H1 (cell line): ENCODE measurements around the gene CCDC13. TPM values are rescaled to one million over a fixed set of nuclear protein-coding genes. Genes with fewer than 3 reads are reported as not detected.

Experiments used
- CTCF ChIA-PET: fragments of 300-600 bp; sonication (Branson Sonifier 250); formaldehyde crosslinking; loops from one replicate; lab custom pipeline; 2021; ENCODE audit not compliant: partially characterized antibody; lab: Charles Lee
- POLR2A ChIA-PET: fragments of 300-600 bp; sonication (Branson Sonifier 250); formaldehyde crosslinking; loops from one replicate; lab custom pipeline; 2021; ENCODE audit warnings: inconsistent platforms; ENCODE audit not compliant: partially characterized antibody; lab: Charles Lee
- DNase-seq, 2 experiments: peaks; one replicate each; pipeline versions ENCODE4 v3.0.0 to v3.0.0-alpha.2; 2010 to 2022; ENCODE audit warnings: low spot score in 2 of 2, low read depth in 1 of 2, mixed read lengths in 1 of 2
- FAIRE-seq: peaks from 2 replicates; lab custom pipeline; 2011; peaks lifted over from hg19 to GRCh38; lab: Jason Lieb, UNC
- H2AFZ ChIP-seq: 2 replicates; pipeline ENCODE4 v1.8.1; 2012; ENCODE audit warnings: low read length, inconsistent platforms
- H2AK5ac ChIP-seq: 2 replicates; pipeline ENCODE4 v1.6.1; 2013; ENCODE audit warnings: low read depth, low read length
- H2BK120ac ChIP-seq: replicated peaks from 2 replicates; pipeline ENCODE3; 2013; ENCODE audit warnings: low read depth, low read length, inconsistent platforms
- H2BK12ac ChIP-seq: 2 replicates; pipeline ENCODE4 v1.6.1; 2013; ENCODE audit warnings: low read depth, low read length
- H2BK15ac ChIP-seq: 2 replicates; pipeline ENCODE4 v1.6.1; 2013; ENCODE audit warnings: low read length
- H2BK20ac ChIP-seq: 2 replicates; pipeline ENCODE4 v1.6.1; 2013; ENCODE audit warnings: low read length
- H2BK5ac ChIP-seq: 2 replicates; pipeline ENCODE4 v1.6.1; 2013; ENCODE audit warnings: low read depth, low read length
- H3K14ac ChIP-seq: 2 replicates; pipeline ENCODE4 v1.6.1; 2013; ENCODE audit warnings: inconsistent platforms; ENCODE audit not compliant: insufficient read length
- H3K18ac ChIP-seq: 2 replicates; pipeline ENCODE4 v1.6.1; 2013; ENCODE audit warnings: low read length; ENCODE audit errors: extremely low read depth
- H3K23ac ChIP-seq: 2 replicates; pipeline ENCODE4 v1.6.1; 2013; ENCODE audit warnings: inconsistent platforms; ENCODE audit not compliant: insufficient read length
- H3K23me2 ChIP-seq: 2 replicates; pipeline ENCODE4 v1.6.1; 2013; ENCODE audit warnings: low read depth, low read length
- H3K27ac ChIP-seq: 2 replicates; pipeline ENCODE4 v1.6.1; 2011; ENCODE audit warnings: low read depth, low read length, inconsistent platforms
- H3K27me3 ChIP-seq, 4 experiments: replicated peaks in 1 of 4; 1 replicate in 1 of 4; 2 replicates in 3 of 4; pipeline versions ENCODE4 v1.6.1 to v1.8.1; 2011 to 2013; ENCODE audit warnings: low read length in 3 of 4, mild to moderate bottlenecking in 3 of 4, inconsistent platforms in 2 of 4, mixed read lengths in 2 of 4, moderate library complexity in 1 of 4; ENCODE audit not compliant: control insufficient read depth in 3 of 4, insufficient read depth in 3 of 4; ENCODE audit errors: extremely low read depth in 1 of 4
- H3K36me3 ChIP-seq, 4 experiments: 2 replicates each; pipeline versions ENCODE4 v1.6.1 to v1.8.1; 2011 to 2013; ENCODE audit warnings: mild to moderate bottlenecking in 4 of 4, low read length in 3 of 4, moderate library complexity in 2 of 4, control low read depth in 1 of 4, inconsistent platforms in 1 of 4; ENCODE audit not compliant: insufficient read depth in 4 of 4, control insufficient read depth in 2 of 4
- H3K4ac ChIP-seq: replicated peaks from 2 replicates; pipeline ENCODE3; 2013; ENCODE audit warnings: low read length, low read depth, mixed read lengths, inconsistent platforms; ENCODE audit not compliant: insufficient read length
- H3K4me1 ChIP-seq, 4 experiments: replicated peaks in 1 of 4; 1 replicate in 1 of 4; 2 replicates in 3 of 4; pipeline versions ENCODE4 v1.6.1 to v1.8.1; 2011 to 2013; ENCODE audit warnings: low read length in 3 of 4, inconsistent platforms in 2 of 4, mixed read lengths in 1 of 4; ENCODE audit not compliant: insufficient read depth in 4 of 4, control insufficient read depth in 3 of 4
- H3K4me2 ChIP-seq, 2 experiments: 2 replicates each; pipeline versions ENCODE4 v1.6.1 to v1.8.1; 2011 to 2013; ENCODE audit warnings: low read depth in 2 of 2, low read length in 2 of 2, control low read depth in 1 of 2, inconsistent platforms in 1 of 2, mild to moderate bottlenecking in 1 of 2; ENCODE audit not compliant: insufficient read depth in 1 of 2
- H3K4me3 ChIP-seq, 4 experiments: fragments of 200-600, 300-600 bp in 1 of 4; sonication (generic), shearing (Covaris generic), sonication (Bioruptor Twin) in 1 of 4; 2 replicates each; pipeline versions ENCODE4 v1.5.1 to v1.8.1; 2011 to 2016; ENCODE audit warnings: low read length in 4 of 4, low read depth in 3 of 4, control low read depth in 2 of 4, inconsistent platforms in 2 of 4, mild to moderate bottlenecking in 2 of 4, mixed read lengths in 1 of 4, moderate library complexity in 1 of 4; ENCODE audit not compliant: insufficient read depth in 2 of 4; ENCODE audit errors: extremely low read depth in 1 of 4
- H3K56ac ChIP-seq: replicated peaks from 2 replicates; pipeline ENCODE3; 2013; ENCODE audit warnings: low read depth, mild to moderate bottlenecking, mixed read lengths, low read length, inconsistent platforms; ENCODE audit not compliant: insufficient read length
- H3K79me1 ChIP-seq: 2 replicates; pipeline ENCODE4 v1.6.1; 2013; ENCODE audit warnings: low read depth, low read length, control low read depth
- H3K79me2 ChIP-seq, 2 experiments: 2 replicates each; pipeline versions ENCODE4 v1.6.1 to v1.8.1; 2012 to 2013; ENCODE audit warnings: low read length in 2 of 2, mild to moderate bottlenecking in 2 of 2, inconsistent platforms in 1 of 2; ENCODE audit not compliant: insufficient read depth in 2 of 2, control insufficient read depth in 1 of 2
- H3K9ac ChIP-seq, 4 experiments: replicated peaks in 1 of 4; 1 replicate in 1 of 4; 2 replicates in 3 of 4; pipeline versions ENCODE4 v1.6.1 to v1.8.1; 2011 to 2013; ENCODE audit warnings: low read depth in 3 of 4, low read length in 3 of 4, control low read depth in 2 of 4, mild to moderate bottlenecking in 2 of 4, moderate library complexity in 2 of 4, inconsistent platforms in 1 of 4; ENCODE audit errors: extremely low read depth in 1 of 4
- H3K9me3 ChIP-seq, 2 experiments: 2 replicates each; pipeline versions ENCODE4 v1.6.1 to v1.8.1; 2012 to 2013; ENCODE audit warnings: mild to moderate bottlenecking in 2 of 2, moderate library complexity in 2 of 2, control low read depth in 1 of 2, inconsistent platforms in 1 of 2, low read depth in 1 of 2, low read length in 1 of 2, mixed read lengths in 1 of 2; ENCODE audit not compliant: insufficient read depth in 2 of 2
- H4K20me1 ChIP-seq, 2 experiments: replicated peaks in 1 of 2; 2 replicates each; pipeline versions ENCODE3 to v1.8.1; 2011 to 2013; ENCODE audit warnings: inconsistent platforms in 2 of 2, low read length in 2 of 2, mild to moderate bottlenecking in 1 of 2; ENCODE audit not compliant: insufficient read depth in 2 of 2, control insufficient read depth in 1 of 2
- H4K5ac ChIP-seq: 2 replicates; pipeline ENCODE4 v1.6.1; 2013; ENCODE audit warnings: low read length, low read depth, mixed read lengths, inconsistent platforms; ENCODE audit not compliant: insufficient read length
- H4K8ac ChIP-seq: 2 replicates; pipeline ENCODE4 v1.8.0; 2013; ENCODE audit warnings: mild to moderate bottlenecking, moderate library complexity, low read length, inconsistent platforms; ENCODE audit not compliant: insufficient read depth; ENCODE audit errors: extremely low read depth
- H4K91ac ChIP-seq: replicated peaks from 2 replicates; pipeline ENCODE3; 2013; ENCODE audit warnings: low read length, mixed read lengths, inconsistent platforms; ENCODE audit not compliant: insufficient read length
- CREB1 ChIP-seq: IDR thresholded peaks from 2 replicates; pipeline ENCODE4 v1.6.1; 2012; ENCODE audit warnings: inconsistent platforms
- SP1 ChIP-seq: IDR thresholded peaks from 2 replicates; pipeline ENCODE4 v1.6.1; 2011; ENCODE audit warnings: low read depth, low read length
- SP2 ChIP-seq: IDR thresholded peaks from 2 replicates; pipeline ENCODE4 v1.6.1; 2012; ENCODE audit warnings: mild to moderate bottlenecking, low read length, inconsistent platforms
- TEAD4 ChIP-seq: IDR thresholded peaks from 2 replicates; pipeline ENCODE4 v1.6.1; 2012; ENCODE audit warnings: low read depth, low read length, inconsistent platforms, mixed read lengths
- WGBS, 2 experiments: shearing (Covaris generic) in 1 of 2; methylation state at CpG; one replicate each; pipeline versions ENCODE4 v1.1.6 to v1.1.7; 2013 to 2015; ENCODE audit warnings: low lambda C conversion rate in 2 of 2, mixed read lengths in 2 of 2, inconsistent platforms in 1 of 2, low coverage in 1 of 2, missing lambda C conversion rate in 1 of 2; ENCODE audit not compliant: insufficient replicate concordance in 2 of 2, insufficient coverage in 1 of 2, insufficient read length in 1 of 2; ENCODE audit errors: extremely low coverage in 1 of 2, missing lambda C conversion rate in 1 of 2; 5-methylcytosine and 5-hydroxymethylcytosine counted together
- polyA plus RNA-seq, 7 experiments: library from polyadenylated mRNA; depleted of rRNA in 3 of 7; stranded (reverse) in 5 of 7; unstranded in 2 of 7; fragments of >200 nt in 5 of 7; fragments of 200-250 nt in 2 of 7; gene quantifications; 1 replicate in 5 of 7; 2 replicates in 1 of 7; 4 replicates in 1 of 7; pipeline versions ENCODE4 v1.2.1 to v1.2.3, GENCODE V29; 2011 to 2013; ENCODE audit warnings: missing spikeins in 2 of 7, mixed read lengths in 2 of 7
- total RNA-seq: library from RNA; stranded (reverse); fragmentation: NEBNext Ultra II Directional; extraction: Animal tissue kit (Norgen Biotek cat#: 25700); gene quantifications from 2 replicates; pipeline ENCODE4 v1.2.1, GENCODE V29; 2021

The CCDC13 gene
- total and polyA plus RNA-seq, 2 of the 8 experiments (the other 6 are each of a cell fraction or from before 2014, with no cell fraction given): 0.06 TPM; not detected in 1

GRCh38 chr3:42790714-42791229, 17.7 kb upstream of the CCDC13 start:
- Histone ChIP-seq H4K5ac (no peak overlapping the region), H3K9me3 (no peaks in the 10 kb centered on the region), H3K4me2 (no peak overlapping the region), H2AFZ (no peak overlapping the region), H3K27ac (no peak overlapping the region), H4K91ac (no peak overlapping the region), H3K4me3 (no peak overlapping the region), H3K23ac (no peak overlapping the region), H3K27me3 (no peaks in the 10 kb centered on the region), H4K8ac (no peak overlapping the region), H2BK120ac (no peak overlapping the region), H2BK5ac (no peak overlapping the region), H2BK15ac (no peak overlapping the region), H3K9ac (no peak overlapping the region), H3K79me1 (no peaks in the 10 kb centered on the region; the same call in 1 of the 2 replicates), H3K36me3 (peaks cover 3 to 23% (median 12%) of the 10 kb centered on the region in 4 experiments; a peak in 5 of 8 replicates), H4K20me1 (peaks cover 0 to 4% of the 10 kb centered on the region in 2 experiments), H3K4ac (no peak overlapping the region), H3K79me2 (peaks cover 0 to 40% of the 10 kb centered on the region in 2 experiments; a peak in 2 of 4 replicates), H3K14ac (no peak overlapping the region), H3K18ac (no peak overlapping the region), H3K56ac (no peak overlapping the region), H2BK20ac (no peak overlapping the region), H2BK12ac (no peak overlapping the region), H2AK5ac (no peak overlapping the region), H3K4me1 (peaks cover 0 to 3% (median 0%) of the 10 kb centered on the region in 4 experiments; a peak in 2 of 7 replicates), H3K23me2 (no peaks in the 10 kb centered on the region)
- DNase-seq: no peak
- CTCF ChIA-PET: interaction anchor here (0.9 to 2.0 kb wide), 2 partner anchors 10 to 11 kb away, joined by 6 to 9 read pairs; no protein-coding TSS in a partner anchor
- no peak for FAIRE-seq
- POLR2A ChIA-PET: no interaction called here
- TF ChIP-seq TEAD4: no peak
- no peak for TF ChIP-seq CREB1
- no peak for TF ChIP-seq SP1
- TF ChIP-seq SP2: no peak
- WGBS, 2 experiments: 77% methylated on average over 6 of the region's 6 CpGs; no CpG with 5 or more reads in 1 of the 2 experiments
